H9 (cell line): ENCODE data around the gene ITPR2. TPM values are rescaled to one million over a fixed set of nuclear protein-coding genes. Genes with fewer than 3 reads are reported as not detected.

Experiments
- DNase-seq: peaks from one replicate; pipeline ENCODE4 v3.0.0-alpha.2; 2017
- H2AFZ ChIP-seq: one replicate; pipeline ENCODE4 v1.6.1; 2013; ENCODE audit warnings: mild to moderate bottlenecking, low read length, control low read depth, moderate library complexity
- H2AK5ac ChIP-seq: 2 replicates; pipeline ENCODE4 v1.6.1; 2013; ENCODE audit warnings: low read length, control low read depth, mixed read lengths; ENCODE audit not compliant: insufficient read length
- H2BK120ac ChIP-seq: one replicate; pipeline ENCODE4 v1.6.1; 2013; ENCODE audit warnings: low read depth, mild to moderate bottlenecking, low read length, control low read depth, inconsistent platforms; ENCODE audit not compliant: poor library complexity, severe bottlenecking
- H2BK12ac ChIP-seq: 2 replicates; pipeline ENCODE4 v1.6.1; 2013; ENCODE audit warnings: low read length, control low read depth, mixed read lengths, low read depth; ENCODE audit not compliant: insufficient read length
- H2BK15ac ChIP-seq: 2 replicates; pipeline ENCODE4 v1.6.1; 2013; ENCODE audit warnings: low read depth, low read length, control low read depth
- H2BK20ac ChIP-seq: one replicate; pipeline ENCODE4 v1.6.1; 2013; ENCODE audit warnings: low read depth, mild to moderate bottlenecking, low read length, control low read depth, inconsistent platforms; ENCODE audit not compliant: poor library complexity, severe bottlenecking
- H2BK5ac ChIP-seq: 2 replicates; pipeline ENCODE4 v1.6.1; 2013; ENCODE audit warnings: low read length, control low read depth, mixed read lengths; ENCODE audit not compliant: insufficient read length
- H3K14ac ChIP-seq: 2 replicates; pipeline ENCODE4 v1.6.1; 2013; ENCODE audit warnings: low read length, control low read depth; ENCODE audit not compliant: insufficient read depth
- H3K18ac ChIP-seq: 2 replicates; pipeline ENCODE4 v1.6.1; 2013; ENCODE audit warnings: low read depth, mild to moderate bottlenecking, mixed read lengths, low read length, control low read depth; ENCODE audit not compliant: insufficient read length
- H3K23ac ChIP-seq: 2 replicates; pipeline ENCODE4 v1.6.1; 2013; ENCODE audit warnings: low read length, control low read depth, mixed read lengths, low read depth; ENCODE audit not compliant: insufficient read length
- H3K23me2 ChIP-seq: 2 replicates; pipeline ENCODE4 v1.6.1; 2013; ENCODE audit warnings: low read depth, mild to moderate bottlenecking, mixed read lengths, low read length, control low read depth; ENCODE audit not compliant: insufficient read length, poor library complexity, severe bottlenecking
- H3K27ac ChIP-seq: 2 replicates; pipeline ENCODE4 v1.5.1; 2013; ENCODE audit warnings: low read length, control low read depth, mixed read lengths, low read depth; ENCODE audit not compliant: insufficient read length
- H3K27me3 ChIP-seq: 2 replicates; pipeline ENCODE4 v1.6.1; 2013; ENCODE audit warnings: low read length, control low read depth, inconsistent platforms; ENCODE audit not compliant: insufficient read depth
- H3K4ac ChIP-seq: 2 replicates; pipeline ENCODE4 v1.6.1; 2013; ENCODE audit warnings: low read depth, mild to moderate bottlenecking, control low read depth, inconsistent platforms, low read length, moderate library complexity
- H3K4me1 ChIP-seq: 2 replicates; pipeline ENCODE4 v1.6.1; 2013; ENCODE audit warnings: low read length, control low read depth, inconsistent platforms; ENCODE audit not compliant: insufficient read depth
- H3K4me2 ChIP-seq: 2 replicates; pipeline ENCODE4 v1.6.1; 2013; ENCODE audit warnings: low read length, control low read depth, mixed read lengths; ENCODE audit not compliant: insufficient read length, insufficient read depth
- H3K56ac ChIP-seq: 2 replicates; pipeline ENCODE4 v1.6.1; 2013; ENCODE audit warnings: low read depth, mild to moderate bottlenecking, mixed read lengths, low read length, control low read depth; ENCODE audit not compliant: insufficient read length
- H3K79me1 ChIP-seq: 2 replicates; pipeline ENCODE4 v1.6.1; 2013; ENCODE audit warnings: low read depth, mild to moderate bottlenecking, moderate library complexity, low read length, control low read depth, inconsistent platforms; ENCODE audit not compliant: insufficient read depth, poor library complexity, severe bottlenecking
- H3K79me2 ChIP-seq: 2 replicates; pipeline ENCODE4 v1.6.1; 2013; ENCODE audit warnings: low read length, control low read depth, inconsistent platforms; ENCODE audit not compliant: insufficient read depth
- H3K9ac ChIP-seq: 2 replicates; pipeline ENCODE4 v1.6.1; 2013; ENCODE audit warnings: low read length, control low read depth, mixed read lengths; ENCODE audit not compliant: insufficient read length; ENCODE audit errors: extremely low read depth
- H3K9me3 ChIP-seq: one replicate; pipeline ENCODE4 v1.6.1; 2013; ENCODE audit warnings: low read depth, low read length, inconsistent platforms; ENCODE audit not compliant: control insufficient read depth
- H3T11ph ChIP-seq: one replicate; pipeline ENCODE4 v1.6.1; 2013; ENCODE audit warnings: mild to moderate bottlenecking, low read length, control low read depth, inconsistent platforms
- H4K20me1 ChIP-seq: one replicate; pipeline ENCODE4 v1.6.1; 2013; ENCODE audit not compliant: control insufficient read depth, insufficient read length, insufficient read depth
- H4K5ac ChIP-seq: 2 replicates; pipeline ENCODE4 v1.6.1; 2013; ENCODE audit warnings: low read depth, mild to moderate bottlenecking, mixed read lengths, low read length, control low read depth; ENCODE audit not compliant: insufficient read length
- H4K8ac ChIP-seq: replicated peaks from 2 replicates; pipeline ENCODE4 v1.6.1; 2013; ENCODE audit warnings: low read length, control low read depth, mixed read lengths, low read depth; ENCODE audit not compliant: insufficient read length
- H4K91ac ChIP-seq: 2 replicates; pipeline ENCODE4 v1.6.1; 2013; ENCODE audit warnings: low read depth, mild to moderate bottlenecking, moderate library complexity, mixed read lengths, low read length, control low read depth; ENCODE audit not compliant: insufficient read length
- H3K27ac Mint-ChIP-seq, 3 experiments: 2 replicates in 2 of 3; 3 replicates in 1 of 3; pipeline ENCODE4 v1.8.0; 2020 to 2021; ENCODE audit warnings: mixed read lengths in 3 of 3, mild to moderate bottlenecking in 1 of 3, moderate library complexity in 1 of 3
- H3K27me3 Mint-ChIP-seq: 2 replicates; pipeline ENCODE4 v1.8.0; 2021; ENCODE audit warnings: low read depth, mild to moderate bottlenecking, moderate library complexity, mixed read lengths
- H3K36me3 Mint-ChIP-seq, 3 experiments: 2 replicates in 2 of 3; 3 replicates in 1 of 3; pipeline ENCODE4 v1.8.0; 2020 to 2021; ENCODE audit warnings: low read depth in 3 of 3, mixed read lengths in 3 of 3; ENCODE audit not compliant: insufficient read depth in 1 of 3
- H3K4me1 Mint-ChIP-seq, 2 experiments: 2 replicates each; pipeline ENCODE4 v1.8.0; 2020; ENCODE audit warnings: mixed read lengths in 2 of 2
- H3K4me3 Mint-ChIP-seq, 2 experiments: 2 replicates in 1 of 2; 3 replicates in 1 of 2; pipeline ENCODE4 v1.8.0; 2020 to 2021; ENCODE audit warnings: mild to moderate bottlenecking in 2 of 2, mixed read lengths in 2 of 2, moderate library complexity in 1 of 2
- H3K9me3 Mint-ChIP-seq, 2 experiments: 2 replicates in 1 of 2; 3 replicates in 1 of 2; pipeline ENCODE4 v1.8.0; 2020; ENCODE audit warnings: mild to moderate bottlenecking in 2 of 2, mixed read lengths in 2 of 2, moderate library complexity in 1 of 2
- WGBS: extraction: QIAGEN DNeasy Blood & Tissue Kit; methylation state at CpG from one replicate; pipeline ENCODE4 v1.1.7; 2013; ENCODE audit warnings: missing lambda C conversion rate, low lambda C conversion rate, mixed read lengths; ENCODE audit not compliant: insufficient read length; ENCODE audit errors: extremely low coverage; 5-methylcytosine and 5-hydroxymethylcytosine counted together
- total RNA-seq: library from RNA; stranded (reverse); gene quantifications from 2 replicates; pipeline ENCODE4 v1.2.1, GENCODE V29; 2021
- TF ChIP-seq, protein P1 (sequence below): fragments of 200-600 bp; sonication (generic); conservative IDR thresholded peaks from 3 replicates; pipeline ENCODE4 v1.8.0; 2021; ENCODE audit warnings: antibody characterized with exemption, mild to moderate bottlenecking

Gene ITPR2
- total RNA-seq, 1 experiment from 2014 or later = 14.8 TPM

DNA sequence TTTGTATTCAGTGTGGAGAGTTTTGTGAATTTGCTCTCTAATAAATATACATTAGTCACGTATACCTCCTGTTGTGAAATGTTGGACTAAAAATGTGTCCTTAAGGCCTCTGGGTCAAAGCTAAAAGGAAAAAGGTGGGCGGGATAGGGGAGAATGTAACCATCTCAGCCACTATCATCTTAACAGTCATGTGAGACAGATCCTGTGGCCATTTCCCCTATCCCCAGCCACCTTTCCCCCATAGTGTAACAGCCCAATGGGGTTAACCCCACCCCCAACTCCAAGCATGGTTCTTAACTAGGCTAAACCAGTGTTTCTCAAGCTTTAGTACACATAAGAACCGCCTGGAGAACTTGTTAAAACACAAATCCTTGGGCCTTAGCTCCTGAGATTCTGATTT is 6.5 kb upstream of the ITPR2 start:
- H3K9me3 ChIP-seq = peaks cover 5% of the 10 kb centered on the region
- H3K4ac ChIP-seq = no peak overlapping the region
- TF ChIP-seq, protein P1, sequence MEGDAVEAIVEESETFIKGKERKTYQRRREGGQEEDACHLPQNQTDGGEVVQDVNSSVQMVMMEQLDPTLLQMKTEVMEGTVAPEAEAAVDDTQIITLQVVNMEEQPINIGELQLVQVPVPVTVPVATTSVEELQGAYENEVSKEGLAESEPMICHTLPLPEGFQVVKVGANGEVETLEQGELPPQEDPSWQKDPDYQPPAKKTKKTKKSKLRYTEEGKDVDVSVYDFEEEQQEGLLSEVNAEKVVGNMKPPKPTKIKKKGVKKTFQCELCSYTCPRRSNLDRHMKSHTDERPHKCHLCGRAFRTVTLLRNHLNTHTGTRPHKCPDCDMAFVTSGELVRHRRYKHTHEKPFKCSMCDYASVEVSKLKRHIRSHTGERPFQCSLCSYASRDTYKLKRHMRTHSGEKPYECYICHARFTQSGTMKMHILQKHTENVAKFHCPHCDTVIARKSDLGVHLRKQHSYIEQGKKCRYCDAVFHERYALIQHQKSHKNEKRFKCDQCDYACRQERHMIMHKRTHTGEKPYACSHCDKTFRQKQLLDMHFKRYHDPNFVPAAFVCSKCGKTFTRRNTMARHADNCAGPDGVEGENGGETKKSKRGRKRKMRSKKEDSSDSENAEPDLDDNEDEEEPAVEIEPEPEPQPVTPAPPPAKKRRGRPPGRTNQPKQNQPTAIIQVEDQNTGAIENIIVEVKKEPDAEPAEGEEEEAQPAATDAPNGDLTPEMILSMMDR = no peak
- no peak overlapping the region for H4K5ac ChIP-seq
- no peak overlapping the region for H3K27ac ChIP-seq
- no peaks in the 10 kb centered on the region for H4K20me1 ChIP-seq
- H2BK120ac ChIP-seq = no peak overlapping the region
- H3K9ac ChIP-seq = no peak overlapping the region
- no peak overlapping the region for H4K91ac ChIP-seq
- H3K4me1 ChIP-seq = no peaks in the 10 kb centered on the region
- DNase-seq = no peak
- H3K18ac ChIP-seq = no peak overlapping the region
- H3K23ac ChIP-seq = no peak overlapping the region
- no peaks in the 10 kb centered on the region for H3K79me1 ChIP-seq
- H3K14ac ChIP-seq = no peak overlapping the region
- WGBS = no CpG with 5 or more reads among the region's 3 CpGs
- H3K79me2 ChIP-seq = no peaks in the 10 kb centered on the region
- H3T11ph ChIP-seq = no peak overlapping the region
- no peak overlapping the region for H3K56ac ChIP-seq
- no peak overlapping the region for H2BK12ac ChIP-seq
- peaks cover 9 to 16% (median 12%) of the 10 kb centered on the region in 3 experiments for H3K36me3 Mint-ChIP-seq
- H3K4me1 Mint-ChIP-seq = no peaks in the 10 kb centered on the region
- H3K23me2 ChIP-seq = no peaks in the 10 kb centered on the region
- no peak overlapping the region for H2AK5ac ChIP-seq
- H4K8ac ChIP-seq = no peak overlapping the region
- no peak overlapping the region for H3K4me3 Mint-ChIP-seq
- H3K4me2 ChIP-seq = no peak overlapping the region
- H2BK15ac ChIP-seq = no peak overlapping the region
- no peak overlapping the region for H3K27ac Mint-ChIP-seq
- no peak overlapping the region for H2BK20ac ChIP-seq
- H3K27me3 Mint-ChIP-seq = peaks cover 11% of the 10 kb centered on the region
- no peaks in the 10 kb centered on the region for H3K27me3 ChIP-seq
- H2BK5ac ChIP-seq = no peak overlapping the region
- peaks cover 15 to 19% of the 10 kb centered on the region in 2 experiments for H3K9me3 Mint-ChIP-seq
- no peak overlapping the region for H2AFZ ChIP-seq
